Measurements from ENCODE around the gene GAB2.

The GAB2 gene

GRCh38 chr11:78399136-78399535 is 18.5 kb downstream of the GAB2 start:
- DNase-seq, result no peak

GRCh38 chr11:78398715-78399114 is 18.9 kb downstream of the GAB2 start:
- DNase-seq, result no peak

GRCh38 chr11:78397398-78397797 is 20.2 kb downstream of the GAB2 start:
- DNase-seq, result no peak

GRCh38 chr11:78395597-78395996 is 22.0 kb downstream of the GAB2 start:
- DNase-seq, result no peak

GRCh38 chr11:78392854-78393253 is 24.8 kb downstream of the GAB2 start:
- no peak for DNase-seq

GRCh38 chr11:78391424-78391823 is 26.2 kb downstream of the GAB2 start:
- DNase-seq, result no peak

GRCh38 chr11:78390809-78391208 is 26.8 kb downstream of the GAB2 start:
- DNase-seq, result no peak

GRCh38 chr11:78386215-78386941 is 31.2 kb downstream of the GAB2 start:
- no peak for DNase-seq

- no peak for DNase-seq
Measured at GRCh38 chr11:78385205-78385604, 32.4 kb downstream of the GAB2 start.

- no peak for DNase-seq
Measured at GRCh38 chr11:78384231-78384630, 33.4 kb downstream of the GAB2 start.

GRCh38 chr11:78381865-78382264 is 35.8 kb downstream of the GAB2 start:
- DNase-seq, result no peak

GRCh38 chr11:78380615-78381051 is 37.0 kb downstream of the GAB2 start:
- DNase-seq, result no peak

GRCh38 chr11:78379039-78379670 is 38.5 kb downstream of the GAB2 start:
- DNase-seq, result peak; percentile 48

GRCh38 chr11:78377625-78378418 is 39.8 kb downstream of the GAB2 start:
- DNase-seq, result no peak

GRCh38 chr11:78376858-78377257 is 40.8 kb downstream of the GAB2 start:
- DNase-seq, result no peak

GRCh38 chr11:78374917-78375316 is 42.7 kb downstream of the GAB2 start:
- DNase-seq, result no peak

- no peak for DNase-seq
Measured at GRCh38 chr11:78373689-78374088, 43.9 kb downstream of the GAB2 start.

GRCh38 chr11:78372114-78372768 is 45.4 kb downstream of the GAB2 start:
- peak; percentile 59 for DNase-seq

GRCh38 chr11:78371221-78371891 is 46.3 kb downstream of the GAB2 start:
- DNase-seq, result peak; percentile 77

GRCh38 chr11:78370406-78371172 is 47.0 kb downstream of the GAB2 start:
- no peak for DNase-seq

GRCh38 chr11:78365381-78365792 is 52.2 kb downstream of the GAB2 start:
- DNase-seq, result peak; percentile 63
